Gastrocnemius medialis (tissue), 4 donors: ENCODE results near the gene ARHGAP24. TPM values are rescaled to one million over a fixed set of nuclear protein-coding genes. Genes with fewer than 3 reads are reported as not detected.

ENCODE experiments used
- ATAC-seq, 2 donors: fragments of 150-250 bp; one replicate each; pipeline ENCODE4 v1.9.1; 2016
- DNase-seq, 2 donors: peaks; one replicate each; pipeline ENCODE4 v3.0.0-alpha.2; 2019
- H3K27ac ChIP-seq, 4 donors: fragments of 200-600 bp; sonication (generic); 1 replicate in 1 of 4; 2 replicates in 3 of 4; pipeline ENCODE4 v1.5.1; 2016 to 2018; ENCODE audit warnings: mild to moderate bottlenecking in 2 of 4, moderate library complexity in 1 of 4
- H3K27me3 ChIP-seq, 3 donors: fragments of 200-600 bp; sonication (generic) in 2 of 3; 1 replicate in 1 of 3; 2 replicates in 2 of 3; pipeline versions ENCODE4 v1.5.1 to v1.6.0; 2016 to 2019; ENCODE audit warnings: mild to moderate bottlenecking in 1 of 3, moderate library complexity in 1 of 3
- H3K36me3 ChIP-seq, 2 donors: fragments of 200-600 bp; sonication (generic) in 1 of 2; one replicate each; pipeline ENCODE4 v1.5.1; 2017 to 2018
- H3K4me1 ChIP-seq, 2 donors: fragments of 200-600 bp; sonication (generic) in 1 of 2; one replicate each; pipeline ENCODE4 v1.5.1; 2016 to 2017; ENCODE audit warnings: mild to moderate bottlenecking in 2 of 2
- H3K4me3 ChIP-seq, 4 donors: fragments of 200-600 bp; sonication (generic) in 3 of 4; 1 replicate in 1 of 4; 2 replicates in 3 of 4; pipeline ENCODE4 v1.5.1; 2016 to 2019; ENCODE audit warnings: mild to moderate bottlenecking in 2 of 4
- H3K9me3 ChIP-seq, 3 donors: fragments of 200-600 bp; sonication (generic) in 2 of 3; 1 replicate in 1 of 3; 2 replicates in 2 of 3; pipeline ENCODE4 v1.5.1; 2016 to 2019
- POLR2A ChIP-seq, 2 donors: fragments of 450-650 bp; IDR thresholded peaks; one replicate each; pipeline ENCODE4 v1.6.1; 2017; ENCODE audit warnings: antibody characterized with exemption in 2 of 2, mild to moderate bottlenecking in 2 of 2, moderate library complexity in 2 of 2
- in situ Hi-C, 4 donors: fragments of 200-750 bp; cut with MboI; loops; one replicate each; pipeline versions ENCODE4 v1.15.0 to v1.8.0; 2017; ENCODE audit warnings: low sequenced_read_pairs in 4 of 4
- intact Hi-C: fragments of 100-400 bp; cut with DNase I; formaldehyde crosslinking; loops from one replicate; pipeline ENCODE4 v1.15.1; 2023; ENCODE audit warnings: low total_unique reads
- total RNA-seq, 4 donors: library from RNA; depleted of rRNA; stranded (reverse); fragments of >200 nt; gene quantifications; one replicate each; pipeline versions ENCODE4 v1.1.0 to v1.2.3, GENCODE V29; 2016
- TF ChIP-seq, protein P1 (sequence below), 5 experiments: fragments of 450-650 bp in 3 of 5; fragments of 200-600 bp in 2 of 5; sonication (generic) in 2 of 5; IDR thresholded peaks in 4 of 5; conservative IDR thresholded peaks in 1 of 5; 1 replicate in 4 of 5; 2 replicates in 1 of 5; pipeline ENCODE4 v1.5.1; 2016 to 2019; ENCODE audit warnings: antibody characterized with exemption in 5 of 5, mild to moderate bottlenecking in 3 of 5, moderate library complexity in 3 of 5

The ARHGAP24 gene
- total RNA-seq, 4 donors from 2014 or later: 2.8 to 7.8 (median 5.3) TPM

DNA sequence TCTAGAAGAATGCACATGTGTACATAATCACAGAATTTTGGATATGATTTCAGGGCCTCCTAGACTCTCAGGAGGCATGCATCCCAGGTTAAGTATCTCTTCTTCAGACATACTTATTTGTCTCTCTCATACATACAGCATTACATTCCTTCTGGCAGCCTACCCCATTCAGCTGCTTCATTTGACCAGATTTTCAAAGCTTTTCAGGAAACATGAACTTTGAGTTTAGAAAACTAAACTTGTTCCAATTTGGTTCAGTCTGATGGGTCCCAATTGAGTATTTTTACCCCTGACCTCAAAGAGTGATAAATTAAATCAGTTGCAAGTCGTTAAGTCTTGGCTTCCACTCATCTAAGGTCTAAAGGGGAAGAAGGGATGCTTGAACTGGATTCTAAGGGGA, 330.9 kb downstream of the ARHGAP24 start:
- intact Hi-C loops (no loop called here), in situ Hi-C loops (no loop called here)

DNA sequence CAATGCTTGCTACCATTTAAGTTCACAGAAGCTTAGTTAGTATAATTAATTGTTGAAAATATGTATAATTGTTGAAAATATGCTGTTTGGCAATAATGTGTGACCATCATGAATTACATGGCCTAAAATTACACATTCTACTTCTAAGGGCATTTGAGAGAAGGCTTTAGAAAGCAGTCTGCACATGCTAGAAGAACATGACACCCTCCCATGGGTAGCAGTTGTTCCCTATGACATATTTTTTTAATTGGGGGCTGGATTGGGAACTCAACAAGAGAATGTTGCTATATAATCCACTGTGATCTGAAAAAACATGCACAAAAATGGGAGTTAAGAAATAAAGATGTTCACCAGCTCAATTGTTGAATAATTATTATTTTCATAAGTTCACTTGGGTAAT, 331.4 kb downstream of the ARHGAP24 start:
- no peak overlapping the region for H3K27ac ChIP-seq
- no peaks in the 10 kb centered on the region for H3K27me3 ChIP-seq
- intact Hi-C loops (no loop called here), in situ Hi-C loops (no loop called here)
- H3K36me3 ChIP-seq: no peaks in the 10 kb centered on the region
- H3K4me3 ChIP-seq: no peak overlapping the region
- H3K4me1 ChIP-seq: peaks cover 6 to 19% of the 10 kb centered on the region in 2 donors
- H3K9me3 ChIP-seq: no peaks in the 10 kb centered on the region
- no peak for DNase-seq
- TF ChIP-seq, protein P1, sequence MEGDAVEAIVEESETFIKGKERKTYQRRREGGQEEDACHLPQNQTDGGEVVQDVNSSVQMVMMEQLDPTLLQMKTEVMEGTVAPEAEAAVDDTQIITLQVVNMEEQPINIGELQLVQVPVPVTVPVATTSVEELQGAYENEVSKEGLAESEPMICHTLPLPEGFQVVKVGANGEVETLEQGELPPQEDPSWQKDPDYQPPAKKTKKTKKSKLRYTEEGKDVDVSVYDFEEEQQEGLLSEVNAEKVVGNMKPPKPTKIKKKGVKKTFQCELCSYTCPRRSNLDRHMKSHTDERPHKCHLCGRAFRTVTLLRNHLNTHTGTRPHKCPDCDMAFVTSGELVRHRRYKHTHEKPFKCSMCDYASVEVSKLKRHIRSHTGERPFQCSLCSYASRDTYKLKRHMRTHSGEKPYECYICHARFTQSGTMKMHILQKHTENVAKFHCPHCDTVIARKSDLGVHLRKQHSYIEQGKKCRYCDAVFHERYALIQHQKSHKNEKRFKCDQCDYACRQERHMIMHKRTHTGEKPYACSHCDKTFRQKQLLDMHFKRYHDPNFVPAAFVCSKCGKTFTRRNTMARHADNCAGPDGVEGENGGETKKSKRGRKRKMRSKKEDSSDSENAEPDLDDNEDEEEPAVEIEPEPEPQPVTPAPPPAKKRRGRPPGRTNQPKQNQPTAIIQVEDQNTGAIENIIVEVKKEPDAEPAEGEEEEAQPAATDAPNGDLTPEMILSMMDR (IDR thresholded peaks at IDR 0.05 in 4 of 5, conservative IDR thresholded peaks at IDR 0.05 in 1 of 5): no peak
- no peak for TF ChIP-seq POLR2A (IDR thresholded peaks at IDR 0.05)
- ATAC-seq: no peak

More for the DNA sequence above, 330.9 kb downstream of the ARHGAP24 start:
- Histone ChIP-seq H3K27ac (no peak overlapping the region), H3K27me3 (no peaks in the 10 kb centered on the region), H3K4me1 (peaks cover 6 to 19% of the 10 kb centered on the region in 2 donors), H3K36me3 (no peaks in the 10 kb centered on the region), H3K4me3 (no peak overlapping the region), H3K9me3 (no peaks in the 10 kb centered on the region)
- ATAC-seq (no peak), DNase-seq (no peak)
- TF ChIP-seq POLR2A (IDR thresholded peaks at IDR 0.05): no peak
- TF ChIP-seq, protein P1 (IDR thresholded peaks at IDR 0.05 in 4 of 5, conservative IDR thresholded peaks at IDR 0.05 in 1 of 5): no peak

DNA sequence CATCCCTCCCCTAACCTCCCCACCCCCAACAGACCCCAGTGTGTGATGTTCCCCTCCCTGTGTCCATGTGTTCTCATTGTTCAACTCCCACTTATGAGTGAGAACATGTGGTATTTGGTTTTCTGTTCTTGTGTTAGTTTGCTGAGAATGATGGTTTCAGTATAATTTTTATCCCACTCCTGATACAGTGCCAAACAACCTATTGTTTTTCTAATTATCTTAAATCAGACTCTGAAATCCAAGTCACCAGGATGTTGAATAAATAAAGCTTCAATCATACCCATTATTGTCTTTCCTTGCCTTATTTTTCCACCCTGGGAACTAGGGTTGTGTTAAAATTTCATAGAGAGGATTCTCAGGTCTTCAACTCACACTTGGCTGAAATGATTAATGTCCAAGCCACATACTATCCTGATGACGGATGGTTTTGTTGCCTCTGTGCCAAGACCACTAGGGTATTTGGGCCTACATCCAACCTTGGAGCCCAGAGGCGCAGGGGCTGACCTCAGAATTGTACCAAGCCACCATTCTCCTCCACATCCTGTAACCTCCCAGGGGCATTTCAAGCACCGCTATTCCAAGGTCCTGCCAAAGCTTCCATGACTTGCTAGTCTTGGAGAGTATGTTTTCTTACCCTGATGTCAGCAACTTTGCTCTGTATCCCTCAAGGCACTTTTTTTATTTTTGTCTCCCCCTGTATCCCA, 332.4 kb downstream of the ARHGAP24 start:
- H3K4me3 ChIP-seq: no peak overlapping the region
- H3K4me1 ChIP-seq: peaks cover 6 to 19% of the 10 kb centered on the region in 2 donors
- intact Hi-C loops: no loop called here
- no peaks in the 10 kb centered on the region for H3K36me3 ChIP-seq
- peak; percentile 78 to 89 for ATAC-seq
- H3K27me3 ChIP-seq: no peaks in the 10 kb centered on the region
- in situ Hi-C loops: no loop called here
- H3K9me3 ChIP-seq: no peaks in the 10 kb centered on the region
- TF ChIP-seq, protein P1 (IDR thresholded peaks at IDR 0.05 in 4 of 5, conservative IDR thresholded peaks at IDR 0.05 in 1 of 5): no peak
- no peak for TF ChIP-seq POLR2A (IDR thresholded peaks at IDR 0.05)
- H3K27ac ChIP-seq: peak overlapping the region; percentile 9 to 63 (median 46)
- DNase-seq: peak in 1 of 2 donors; percentile 38

DNA sequence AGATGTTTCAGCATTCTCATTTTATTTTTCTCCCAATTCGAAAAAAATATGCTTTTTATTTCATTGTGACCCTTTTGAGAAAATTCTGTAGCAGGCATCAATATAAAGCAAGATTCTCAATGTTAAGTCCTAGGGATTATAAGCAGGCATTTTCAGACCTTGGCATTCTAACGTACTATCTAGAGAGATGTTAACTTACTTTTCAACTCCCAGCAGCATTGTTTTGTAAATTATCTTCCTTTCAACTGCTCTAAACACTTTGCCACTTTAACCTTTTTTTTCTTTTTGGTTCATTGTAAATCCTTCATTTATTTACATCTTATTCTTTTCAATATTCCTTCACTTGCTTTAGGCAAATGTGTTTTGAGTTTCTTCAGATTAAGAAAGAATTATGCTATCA, 333.2 kb downstream of the ARHGAP24 start:
- ATAC-seq (no peak), DNase-seq (no peak)
- H3K36me3 ChIP-seq: no peaks in the 10 kb centered on the region
- no peaks in the 10 kb centered on the region for H3K9me3 ChIP-seq
- in situ Hi-C loops (no loop called here), intact Hi-C loops (no loop called here)
- peak overlapping the region; percentile 22 to 63 (median 46) for H3K27ac ChIP-seq
- H3K4me1 ChIP-seq: peaks cover 6 to 19% of the 10 kb centered on the region in 2 donors
- no peak overlapping the region for H3K4me3 ChIP-seq
- TF ChIP-seq, protein P1 (IDR thresholded peaks at IDR 0.05 in 4 of 5, conservative IDR thresholded peaks at IDR 0.05 in 1 of 5): no peak
- no peak for TF ChIP-seq POLR2A (IDR thresholded peaks at IDR 0.05)
- H3K27me3 ChIP-seq: no peaks in the 10 kb centered on the region
